GM19099 (cell line): ENCODE results near the gene PRSS38.

ENCODE experiments used
- POLR2A ChIP-seq: IDR thresholded peaks from 3 replicates; pipeline ENCODE4 v1.6.1; 2011; ENCODE audit warnings: low read depth; ENCODE audit not compliant: insufficient read length; ENCODE audit errors: extremely low read depth

Gene PRSS38

DNA sequence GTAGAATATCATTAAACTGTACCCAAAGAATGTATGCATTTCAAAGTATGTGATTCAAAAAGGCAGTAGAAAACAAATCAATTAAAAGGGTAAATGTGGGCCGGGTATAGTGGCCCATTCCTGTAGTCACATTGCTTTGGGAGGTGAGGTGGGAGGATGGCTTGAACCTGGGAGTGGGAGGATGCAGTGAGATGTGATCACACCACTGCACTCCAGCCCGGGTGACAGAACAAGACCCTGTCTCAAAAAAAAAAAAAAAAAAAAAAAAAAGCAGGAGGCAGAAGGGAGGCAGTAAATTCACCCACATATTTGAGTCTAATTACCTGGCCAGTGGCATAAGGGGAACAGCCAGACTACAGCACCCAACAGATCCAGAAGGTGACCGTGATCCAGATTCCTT, 17.9 kb upstream of the PRSS38 start:
- no peak for TF ChIP-seq POLR2A

DNA sequence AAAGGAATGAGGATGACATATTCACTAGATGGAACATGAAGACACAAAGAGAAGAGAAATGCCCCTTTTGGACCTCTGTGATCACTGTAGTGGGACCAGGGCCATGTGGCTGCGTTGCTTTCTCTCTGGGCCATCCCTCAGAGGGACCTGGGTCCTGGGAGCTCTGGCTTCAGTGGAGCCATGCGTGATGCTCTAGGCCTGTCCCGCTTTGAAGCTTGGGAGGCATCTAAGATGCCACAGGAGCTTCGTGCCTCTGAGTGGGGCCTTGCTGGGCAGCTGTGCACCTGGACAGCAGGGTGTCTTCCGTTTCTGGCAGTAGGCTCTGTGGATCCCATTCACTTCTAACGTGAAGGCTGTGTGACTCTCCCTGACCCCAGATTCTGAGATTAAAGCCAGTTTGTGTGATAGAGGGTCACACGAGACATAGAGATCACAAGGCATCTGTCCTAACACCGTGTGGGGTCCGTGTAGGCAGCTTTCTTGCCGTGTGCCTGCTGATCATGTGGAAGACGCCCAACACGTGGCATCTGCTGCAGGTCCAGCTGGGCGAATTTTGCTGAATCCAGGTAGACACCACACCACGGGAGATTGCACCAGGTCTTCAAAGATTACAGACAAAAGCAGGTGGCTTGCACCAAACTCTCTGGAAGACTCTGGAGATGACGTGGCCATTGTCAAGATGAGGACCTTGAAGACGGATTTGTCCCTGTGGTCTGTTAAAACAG, 17.2 kb upstream of the PRSS38 start:
- TF ChIP-seq POLR2A: no peak

DNA sequence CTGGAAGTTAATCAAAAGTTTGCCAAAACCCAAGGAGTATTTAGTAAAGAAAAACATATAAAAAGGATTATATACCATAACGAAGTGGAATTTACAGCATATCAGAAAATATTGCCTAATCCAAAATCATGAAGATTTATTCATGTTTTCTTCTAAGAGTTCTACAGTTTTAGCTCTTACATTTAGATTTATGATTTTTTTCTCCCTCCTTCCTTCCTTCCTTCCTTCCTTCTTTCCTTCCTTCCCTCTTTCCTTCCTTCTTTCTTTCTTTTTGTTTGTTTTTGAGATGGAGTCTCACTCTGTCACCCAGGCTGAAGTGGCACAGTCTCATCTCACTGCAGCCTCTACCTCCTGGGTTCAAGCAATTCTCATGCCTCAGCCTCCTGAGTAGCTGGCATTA, 15.7 kb upstream of the PRSS38 start:
- TF ChIP-seq POLR2A: no peak

DNA sequence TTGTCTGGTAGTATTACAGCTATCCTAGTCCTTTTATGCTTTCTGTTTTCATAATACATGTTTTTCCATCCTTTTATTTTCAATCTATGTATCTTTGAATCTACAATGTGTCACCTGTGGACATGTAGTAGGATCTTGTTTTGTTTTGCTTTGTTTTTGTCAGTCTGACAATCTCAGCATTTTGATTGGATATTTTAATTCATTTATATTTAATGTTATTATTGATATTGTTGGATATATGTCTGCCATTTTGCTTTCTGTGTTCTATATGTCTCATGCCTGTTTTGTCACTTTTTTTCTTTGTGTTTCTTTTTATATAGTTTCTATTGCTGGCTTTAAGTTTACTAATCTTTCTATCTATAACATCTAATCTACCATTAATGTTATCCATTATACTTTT, 11.5 kb upstream of the PRSS38 start:
- no peak for TF ChIP-seq POLR2A

DNA sequence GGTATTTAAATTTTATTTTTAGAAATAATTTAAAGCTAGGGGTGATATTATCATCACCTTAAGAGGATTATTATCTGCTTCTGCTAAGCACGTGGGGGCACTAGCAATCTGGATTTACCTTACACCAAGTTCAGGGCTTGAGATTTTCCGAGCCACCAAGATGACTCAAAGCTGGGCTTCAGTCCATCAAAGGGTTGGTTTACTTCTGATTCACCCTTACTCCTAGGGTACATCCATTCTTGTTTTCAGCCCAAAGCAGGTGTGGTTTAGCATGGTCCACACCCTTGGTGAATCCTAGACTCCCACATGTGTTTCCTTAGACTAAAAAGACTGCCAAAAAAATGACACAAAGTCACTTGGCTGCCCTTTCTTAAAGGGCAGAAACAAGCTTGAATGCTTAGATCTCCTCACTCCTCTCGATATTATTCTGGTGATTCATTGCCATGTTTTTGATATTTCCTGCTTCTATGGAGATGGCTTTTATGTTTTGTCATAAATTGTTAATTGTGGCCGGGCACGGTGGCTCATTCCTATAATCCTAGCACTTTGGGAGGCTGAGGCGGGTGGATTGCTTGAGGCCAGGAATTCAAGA, 9.8 kb upstream of the PRSS38 start:
- TF ChIP-seq POLR2A: no peak

DNA sequence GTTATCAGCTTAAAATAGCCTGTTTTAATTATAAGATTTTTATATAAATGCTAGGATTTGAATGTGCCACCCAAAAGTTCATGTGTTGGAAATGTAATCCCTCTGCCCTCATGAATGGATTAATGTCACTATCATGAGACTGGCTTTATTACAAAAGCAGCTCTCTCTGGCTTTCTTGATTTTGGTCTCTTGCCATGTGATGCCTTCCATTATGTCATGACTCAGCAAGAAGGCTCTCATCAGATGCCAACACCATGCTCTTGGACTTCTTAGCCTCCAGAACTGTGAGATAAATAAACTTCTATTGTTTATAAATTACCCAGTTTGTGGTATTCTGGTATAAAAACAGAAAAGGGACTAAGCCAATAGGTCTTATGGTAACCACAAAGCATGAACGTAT, 6.9 kb upstream of the PRSS38 start:
- no peak for TF ChIP-seq POLR2A

DNA sequence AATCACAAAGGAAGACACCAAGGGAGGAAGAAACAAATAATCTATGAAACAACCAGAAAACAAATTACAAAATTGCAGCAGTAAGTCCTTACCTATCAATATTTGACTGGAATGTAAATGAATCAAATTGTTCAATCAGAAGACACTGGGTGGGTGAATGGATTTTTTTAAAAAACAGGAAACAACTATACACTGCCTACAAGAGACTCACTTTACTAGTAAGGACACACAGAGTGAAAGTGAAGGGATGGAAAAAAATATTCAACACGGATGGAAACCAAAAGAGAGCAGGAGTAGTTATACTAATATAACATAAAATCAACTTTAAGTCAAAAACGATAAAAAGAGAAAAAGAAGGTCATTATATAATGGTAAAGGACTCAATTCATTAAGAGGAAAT, 6.4 kb upstream of the PRSS38 start:
- TF ChIP-seq POLR2A: no peak

DNA sequence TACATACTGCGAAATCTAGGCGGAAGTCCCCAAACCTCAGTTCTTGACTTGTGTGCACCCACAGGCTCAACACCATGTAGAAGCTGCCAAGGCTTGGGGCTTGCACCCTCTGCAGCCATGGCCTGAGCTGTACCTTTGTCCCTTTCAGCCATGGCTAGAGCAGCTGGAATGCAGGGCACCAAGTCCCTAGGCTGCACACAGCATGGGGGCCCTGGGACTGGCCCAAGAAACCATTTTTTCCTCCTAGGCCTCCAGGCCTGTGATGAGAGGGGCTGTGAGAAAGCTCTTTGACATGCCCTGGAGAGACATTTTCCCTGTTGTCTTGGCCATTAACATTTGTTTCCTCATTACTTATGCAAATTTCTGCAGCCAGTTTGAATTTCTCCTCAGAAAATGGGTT, 1.5 kb upstream of the PRSS38 start:
- TF ChIP-seq POLR2A: no peak

DNA sequence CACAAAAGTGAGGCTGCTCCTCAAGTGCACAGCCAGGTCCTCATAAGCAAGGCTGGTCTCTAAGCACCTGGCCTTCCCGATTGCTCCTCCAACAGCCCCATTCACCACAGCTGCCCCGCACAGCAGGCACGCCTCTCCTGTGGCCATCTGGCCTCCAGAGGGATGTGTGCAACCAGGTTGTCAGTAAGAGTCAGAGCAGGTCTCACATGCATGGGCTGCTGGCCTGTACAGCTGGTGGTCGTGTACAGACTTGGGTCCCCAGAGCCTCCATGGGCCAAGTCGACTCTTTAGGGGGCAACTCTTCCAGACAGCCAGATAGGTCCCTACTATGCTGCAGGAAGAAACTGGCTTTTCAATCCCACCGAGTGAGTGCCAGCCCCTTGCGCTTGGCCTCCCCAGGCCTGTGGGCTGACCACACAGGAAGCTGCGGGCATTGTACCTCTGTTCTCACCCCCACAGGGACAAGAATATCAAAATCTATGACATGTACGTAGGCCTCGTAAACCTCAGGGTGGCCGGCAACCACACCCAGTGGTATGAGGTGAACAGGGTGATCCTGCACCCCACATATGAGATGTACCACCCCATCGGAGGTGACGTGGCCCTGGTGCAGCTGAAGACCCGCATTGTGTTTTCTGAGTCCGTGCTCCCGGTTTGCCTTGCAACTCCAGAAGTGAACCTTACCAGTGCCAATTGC, 1.4 kb downstream of the PRSS38 start:
- no peak for TF ChIP-seq POLR2A

DNA sequence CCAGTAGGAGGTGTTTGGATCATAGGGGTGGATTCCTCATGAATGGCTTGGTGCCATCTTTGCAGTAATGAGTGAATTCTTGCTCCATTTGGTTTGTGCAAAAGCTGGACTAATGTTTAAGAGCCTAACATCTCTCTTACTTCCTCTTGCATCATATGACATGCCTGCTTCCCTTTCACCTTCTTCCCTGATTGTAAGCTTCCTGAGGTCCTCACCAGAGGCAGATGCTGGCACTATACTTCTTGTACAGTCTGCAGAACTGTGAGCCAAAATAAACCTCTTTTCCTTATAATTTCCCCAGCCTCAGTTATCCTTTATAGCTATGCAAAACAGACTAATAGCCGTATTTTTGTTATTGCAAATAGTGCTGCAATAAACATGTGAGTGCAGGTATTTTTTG, 8.1 kb downstream of the PRSS38 start:
- no peak for TF ChIP-seq POLR2A

DNA sequence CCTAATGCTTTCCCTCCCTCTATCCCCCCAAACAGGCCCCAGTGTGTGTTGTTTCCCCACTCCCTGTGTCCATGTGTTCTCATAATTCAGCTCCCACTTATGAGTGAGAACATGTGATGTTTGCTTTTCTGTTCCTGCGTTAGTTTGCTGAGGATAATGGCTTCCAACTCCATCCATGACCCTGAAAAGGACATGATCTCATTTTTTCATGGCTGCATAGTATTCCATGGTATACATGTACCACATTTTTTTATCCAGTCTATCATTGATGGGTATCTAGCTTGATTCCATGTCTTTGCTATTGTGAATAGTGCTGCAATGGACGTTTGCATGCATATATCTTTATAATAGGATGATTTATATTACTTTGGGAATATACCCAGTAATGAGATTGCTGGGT, 8.7 kb downstream of the PRSS38 start:
- no peak for TF ChIP-seq POLR2A

DNA sequence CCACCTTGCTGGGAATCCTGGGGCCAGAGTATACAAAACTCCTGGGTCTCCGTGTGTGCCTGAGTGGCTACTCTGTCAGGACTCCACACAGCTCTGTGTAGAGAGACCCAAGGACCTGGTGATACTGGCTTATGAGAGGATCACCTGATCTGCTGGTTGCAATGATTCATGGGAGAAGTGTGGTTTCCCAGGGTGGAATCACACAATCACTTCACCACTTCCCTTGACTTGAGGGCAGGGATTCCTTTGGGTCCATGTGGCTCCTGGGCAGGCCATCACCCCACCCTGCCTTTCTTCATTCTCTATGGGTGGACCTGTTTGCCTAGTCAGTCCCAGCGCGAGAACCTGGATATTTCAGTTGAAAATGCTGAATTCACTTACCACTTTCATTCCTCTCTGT, 13.3 kb downstream of the PRSS38 start:
- no peak for TF ChIP-seq POLR2A

DNA sequence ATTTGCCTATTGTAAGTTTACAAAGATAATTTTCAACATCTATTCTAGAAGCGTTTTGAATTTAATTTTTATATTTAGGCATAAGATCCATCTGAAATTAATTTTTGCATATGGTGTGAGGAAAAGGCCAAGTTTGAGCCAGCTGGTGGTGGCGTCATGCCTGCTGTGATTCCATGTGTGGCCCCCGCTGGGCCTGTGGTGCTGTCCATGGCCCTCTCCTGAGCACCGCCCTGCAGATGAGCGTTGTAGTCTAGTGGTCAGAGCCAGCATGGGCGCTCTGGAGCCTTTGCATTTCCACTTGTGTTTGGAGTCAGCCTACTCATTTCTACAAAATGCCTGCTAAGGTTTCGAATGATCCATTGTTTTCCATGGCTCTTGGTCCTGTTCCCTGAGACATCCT, 22.7 kb downstream of the PRSS38 start:
- TF ChIP-seq POLR2A: no peak

DNA sequence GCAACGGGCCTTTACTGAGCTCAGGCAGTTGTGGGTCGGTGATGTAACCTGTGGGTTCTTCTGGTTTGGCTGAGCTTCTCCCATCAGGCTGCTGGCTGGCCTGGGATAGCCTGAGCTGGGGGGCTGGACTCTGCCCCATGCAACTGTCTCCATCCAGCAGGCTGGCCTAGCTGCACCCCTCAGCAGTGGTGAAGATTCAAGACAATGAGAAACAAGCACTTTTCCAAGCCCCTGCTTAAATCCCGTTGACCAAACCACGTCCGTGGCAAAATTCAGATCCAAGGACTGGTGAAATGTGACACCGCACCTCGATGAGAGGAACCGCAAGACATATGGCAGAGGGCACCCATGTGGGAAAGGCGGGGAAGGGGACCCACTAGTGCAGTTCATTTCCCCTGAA, 25.6 kb downstream of the PRSS38 start:
- no peak for TF ChIP-seq POLR2A

DNA sequence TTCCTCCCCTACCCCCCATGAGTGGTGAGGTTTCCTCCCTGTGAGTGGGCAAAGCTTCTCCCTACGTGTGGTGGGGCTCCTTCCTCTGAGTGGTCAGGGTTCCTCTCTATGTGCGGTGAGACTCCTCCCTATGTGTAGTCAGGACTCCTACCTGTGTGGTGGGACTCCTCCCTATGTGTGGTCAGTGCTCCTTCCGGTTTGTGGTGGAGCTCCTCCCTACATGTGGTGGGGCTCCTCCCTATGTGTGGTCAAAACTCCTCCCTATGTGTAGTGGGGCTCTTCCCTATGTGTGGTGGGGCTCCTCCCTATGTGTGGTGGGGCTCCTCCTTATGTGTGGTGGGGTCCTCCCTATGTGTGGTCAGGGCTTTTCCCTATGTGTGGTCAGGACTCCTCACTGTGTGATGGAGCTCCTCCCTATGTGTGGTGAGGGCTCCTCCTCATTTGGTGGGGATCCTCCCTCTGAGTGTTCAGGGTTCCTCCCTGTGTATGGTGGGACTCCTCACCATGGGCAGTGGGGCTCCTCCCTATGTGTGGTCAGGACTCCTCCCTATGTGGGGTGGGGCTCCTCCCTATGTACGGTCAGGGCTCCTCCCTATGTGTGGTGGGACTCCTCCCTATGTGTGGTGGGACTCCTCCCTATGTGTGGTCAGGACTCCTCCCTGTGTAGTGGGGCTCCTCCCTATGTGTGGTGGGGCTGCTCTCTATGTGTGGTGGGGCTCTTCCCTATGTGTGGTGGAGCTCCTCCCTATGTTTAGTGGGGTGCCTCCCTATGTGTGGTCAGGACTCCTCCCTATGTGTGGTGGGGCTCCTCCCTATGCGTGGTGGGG, 29.1 kb downstream of the PRSS38 start:
- TF ChIP-seq POLR2A: no peak

DNA sequence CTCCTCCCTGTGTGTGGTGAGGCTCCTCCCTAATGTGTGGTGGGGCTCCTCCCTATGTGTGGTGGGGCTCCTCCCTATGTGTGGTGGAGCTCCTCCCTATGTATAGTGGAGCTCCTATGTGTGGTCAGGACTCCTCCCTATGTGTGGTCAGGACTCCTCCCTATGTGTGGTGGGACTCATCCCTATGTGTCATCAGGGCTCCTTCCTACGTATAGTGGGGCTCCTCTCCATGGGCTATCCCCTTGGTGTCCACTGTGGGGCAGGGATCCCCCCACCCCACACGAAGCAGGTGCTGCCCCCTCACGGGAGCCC, 29.6 kb downstream of the PRSS38 start:
- no peak for TF ChIP-seq POLR2A
